H9 (cell line): ENCODE results near the gene LRRFIP1. TPM values are rescaled to one million over a fixed set of nuclear protein-coding genes. Genes with fewer than 3 reads are reported as not detected.
A peak's percentile ranks its signal among the peaks of the same experiment; 100 is the strongest.

Experiments used
- DNase-seq: peaks from one replicate; pipeline ENCODE4 v3.0.0-alpha.2; 2017
- H2AFZ ChIP-seq: one replicate; pipeline ENCODE4 v1.6.1; 2013; ENCODE audit warnings: mild to moderate bottlenecking, low read length, control low read depth, moderate library complexity
- H2AK5ac ChIP-seq: 2 replicates; pipeline ENCODE4 v1.6.1; 2013; ENCODE audit warnings: low read length, control low read depth, mixed read lengths; ENCODE audit not compliant: insufficient read length
- H2BK120ac ChIP-seq: one replicate; pipeline ENCODE4 v1.6.1; 2013; ENCODE audit warnings: low read depth, mild to moderate bottlenecking, low read length, control low read depth, inconsistent platforms; ENCODE audit not compliant: poor library complexity, severe bottlenecking
- H2BK12ac ChIP-seq: 2 replicates; pipeline ENCODE4 v1.6.1; 2013; ENCODE audit warnings: low read length, control low read depth, mixed read lengths, low read depth; ENCODE audit not compliant: insufficient read length
- H2BK15ac ChIP-seq: 2 replicates; pipeline ENCODE4 v1.6.1; 2013; ENCODE audit warnings: low read depth, low read length, control low read depth
- H2BK20ac ChIP-seq: one replicate; pipeline ENCODE4 v1.6.1; 2013; ENCODE audit warnings: low read depth, mild to moderate bottlenecking, low read length, control low read depth, inconsistent platforms; ENCODE audit not compliant: poor library complexity, severe bottlenecking
- H2BK5ac ChIP-seq: 2 replicates; pipeline ENCODE4 v1.6.1; 2013; ENCODE audit warnings: low read length, control low read depth, mixed read lengths; ENCODE audit not compliant: insufficient read length
- H3K14ac ChIP-seq: 2 replicates; pipeline ENCODE4 v1.6.1; 2013; ENCODE audit warnings: low read length, control low read depth; ENCODE audit not compliant: insufficient read depth
- H3K18ac ChIP-seq: 2 replicates; pipeline ENCODE4 v1.6.1; 2013; ENCODE audit warnings: low read depth, mild to moderate bottlenecking, mixed read lengths, low read length, control low read depth; ENCODE audit not compliant: insufficient read length
- H3K23ac ChIP-seq: 2 replicates; pipeline ENCODE4 v1.6.1; 2013; ENCODE audit warnings: low read length, control low read depth, mixed read lengths, low read depth; ENCODE audit not compliant: insufficient read length
- H3K23me2 ChIP-seq: 2 replicates; pipeline ENCODE4 v1.6.1; 2013; ENCODE audit warnings: low read depth, mild to moderate bottlenecking, mixed read lengths, low read length, control low read depth; ENCODE audit not compliant: insufficient read length, poor library complexity, severe bottlenecking
- H3K27ac ChIP-seq: 2 replicates; pipeline ENCODE4 v1.5.1; 2013; ENCODE audit warnings: low read length, control low read depth, mixed read lengths, low read depth; ENCODE audit not compliant: insufficient read length
- H3K27me3 ChIP-seq: 2 replicates; pipeline ENCODE4 v1.6.1; 2013; ENCODE audit warnings: low read length, control low read depth, inconsistent platforms; ENCODE audit not compliant: insufficient read depth
- H3K4ac ChIP-seq: 2 replicates; pipeline ENCODE4 v1.6.1; 2013; ENCODE audit warnings: low read depth, mild to moderate bottlenecking, control low read depth, inconsistent platforms, low read length, moderate library complexity
- H3K4me1 ChIP-seq: 2 replicates; pipeline ENCODE4 v1.6.1; 2013; ENCODE audit warnings: low read length, control low read depth, inconsistent platforms; ENCODE audit not compliant: insufficient read depth
- H3K4me2 ChIP-seq: 2 replicates; pipeline ENCODE4 v1.6.1; 2013; ENCODE audit warnings: low read length, control low read depth, mixed read lengths; ENCODE audit not compliant: insufficient read length, insufficient read depth
- H3K56ac ChIP-seq: 2 replicates; pipeline ENCODE4 v1.6.1; 2013; ENCODE audit warnings: low read depth, mild to moderate bottlenecking, mixed read lengths, low read length, control low read depth; ENCODE audit not compliant: insufficient read length
- H3K79me1 ChIP-seq: 2 replicates; pipeline ENCODE4 v1.6.1; 2013; ENCODE audit warnings: low read depth, mild to moderate bottlenecking, moderate library complexity, low read length, control low read depth, inconsistent platforms; ENCODE audit not compliant: insufficient read depth, poor library complexity, severe bottlenecking
- H3K79me2 ChIP-seq: 2 replicates; pipeline ENCODE4 v1.6.1; 2013; ENCODE audit warnings: low read length, control low read depth, inconsistent platforms; ENCODE audit not compliant: insufficient read depth
- H3K9ac ChIP-seq: 2 replicates; pipeline ENCODE4 v1.6.1; 2013; ENCODE audit warnings: low read length, control low read depth, mixed read lengths; ENCODE audit not compliant: insufficient read length; ENCODE audit errors: extremely low read depth
- H3K9me3 ChIP-seq: one replicate; pipeline ENCODE4 v1.6.1; 2013; ENCODE audit warnings: low read depth, low read length, inconsistent platforms; ENCODE audit not compliant: control insufficient read depth
- H3T11ph ChIP-seq: one replicate; pipeline ENCODE4 v1.6.1; 2013; ENCODE audit warnings: mild to moderate bottlenecking, low read length, control low read depth, inconsistent platforms
- H4K20me1 ChIP-seq: one replicate; pipeline ENCODE4 v1.6.1; 2013; ENCODE audit not compliant: control insufficient read depth, insufficient read length, insufficient read depth
- H4K5ac ChIP-seq: 2 replicates; pipeline ENCODE4 v1.6.1; 2013; ENCODE audit warnings: low read depth, mild to moderate bottlenecking, mixed read lengths, low read length, control low read depth; ENCODE audit not compliant: insufficient read length
- H4K8ac ChIP-seq: replicated peaks from 2 replicates; pipeline ENCODE4 v1.6.1; 2013; ENCODE audit warnings: low read length, control low read depth, mixed read lengths, low read depth; ENCODE audit not compliant: insufficient read length
- H4K91ac ChIP-seq: 2 replicates; pipeline ENCODE4 v1.6.1; 2013; ENCODE audit warnings: low read depth, mild to moderate bottlenecking, moderate library complexity, mixed read lengths, low read length, control low read depth; ENCODE audit not compliant: insufficient read length
- H3K27ac Mint-ChIP-seq, 3 experiments: 2 replicates in 2 of 3; 3 replicates in 1 of 3; pipeline ENCODE4 v1.8.0; 2020 to 2021; ENCODE audit warnings: mixed read lengths in 3 of 3, mild to moderate bottlenecking in 1 of 3, moderate library complexity in 1 of 3
- H3K27me3 Mint-ChIP-seq: 2 replicates; pipeline ENCODE4 v1.8.0; 2021; ENCODE audit warnings: low read depth, mild to moderate bottlenecking, moderate library complexity, mixed read lengths
- H3K36me3 Mint-ChIP-seq, 3 experiments: 2 replicates in 2 of 3; 3 replicates in 1 of 3; pipeline ENCODE4 v1.8.0; 2020 to 2021; ENCODE audit warnings: low read depth in 3 of 3, mixed read lengths in 3 of 3; ENCODE audit not compliant: insufficient read depth in 1 of 3
- H3K4me1 Mint-ChIP-seq, 2 experiments: 2 replicates each; pipeline ENCODE4 v1.8.0; 2020; ENCODE audit warnings: mixed read lengths in 2 of 2
- H3K4me3 Mint-ChIP-seq, 2 experiments: 2 replicates in 1 of 2; 3 replicates in 1 of 2; pipeline ENCODE4 v1.8.0; 2020 to 2021; ENCODE audit warnings: mild to moderate bottlenecking in 2 of 2, mixed read lengths in 2 of 2, moderate library complexity in 1 of 2
- H3K9me3 Mint-ChIP-seq, 2 experiments: 2 replicates in 1 of 2; 3 replicates in 1 of 2; pipeline ENCODE4 v1.8.0; 2020; ENCODE audit warnings: mild to moderate bottlenecking in 2 of 2, mixed read lengths in 2 of 2, moderate library complexity in 1 of 2
- CTCF ChIP-seq: fragments of 200-600 bp; sonication (generic); conservative IDR thresholded peaks from 3 replicates; pipeline ENCODE4 v1.8.0; 2021; ENCODE audit warnings: antibody characterized with exemption, mild to moderate bottlenecking
- WGBS: extraction: QIAGEN DNeasy Blood & Tissue Kit; methylation state at CpG from one replicate; pipeline ENCODE4 v1.1.7; 2013; ENCODE audit warnings: missing lambda C conversion rate, low lambda C conversion rate, mixed read lengths; ENCODE audit not compliant: insufficient read length; ENCODE audit errors: extremely low coverage; 5-methylcytosine and 5-hydroxymethylcytosine counted together
- total RNA-seq: library from RNA; stranded (reverse); gene quantifications from 2 replicates; pipeline ENCODE4 v1.2.1, GENCODE V29; 2021

Gene LRRFIP1
- total RNA-seq, 1 experiment from 2014 or later, result 38.5 TPM

GRCh38 chr2:237648016-237648381 lies 20.6 kb downstream of the LRRFIP1 start:
- peaks cover 16 to 21% (median 19%) of the 10 kb centered on the region in 3 experiments for H3K36me3 Mint-ChIP-seq

More at GRCh38 chr2:237648016-237648381, 20.6 kb downstream of the LRRFIP1 start:
- DNase-seq, result no peak
- no peak for TF ChIP-seq CTCF
- no peak overlapping the region for H2BK5ac ChIP-seq
- H3K4me1 ChIP-seq, result no peaks in the 10 kb centered on the region
- no peak overlapping the region for H2BK20ac ChIP-seq
- Mint-ChIP-seq H3K4me3 (no peak overlapping the region), H3K9me3 (peaks cover 2 to 13% of the 10 kb centered on the region in 2 experiments; a peak in 4 of 5 replicates), H3K27ac (peak overlapping the region in 1 of 3 experiments; percentile 90; a peak in 1 of 7 replicates), H3K27me3 (no peaks in the 10 kb centered on the region; the same call in 1 of the 2 replicates), H3K4me1 (0 out of 4 replicates have a peak, but pooled peaks cover 0 to 2% of the 10 kb centered on the region in 2 experiments)
- H4K20me1 ChIP-seq, result no peaks in the 10 kb centered on the region
- H2AK5ac ChIP-seq, result no peak overlapping the region
- no peak overlapping the region for H2BK15ac ChIP-seq
- H4K5ac ChIP-seq, result no peak overlapping the region
- WGBS, result no CpG with 5 or more reads among the region's 9 CpGs
- H3K23ac ChIP-seq, result no peak overlapping the region
- no peak overlapping the region for H2BK12ac ChIP-seq
- H3K4me2 ChIP-seq, result no peak overlapping the region
- peaks cover 4% of the 10 kb centered on the region for H3K79me1 ChIP-seq
- H3K9ac ChIP-seq, result no peak overlapping the region
- H3K4ac ChIP-seq, result no peak overlapping the region
- no peak overlapping the region for H3K56ac ChIP-seq
- no peak overlapping the region for H3K14ac ChIP-seq
- H4K91ac ChIP-seq, result no peak overlapping the region
- no peaks in the 10 kb centered on the region for H3K9me3 ChIP-seq
- no peaks in the 10 kb centered on the region for H3K27me3 ChIP-seq
- no peak overlapping the region for H4K8ac ChIP-seq
- no peak overlapping the region for H3K27ac ChIP-seq
- peaks cover 1% of the 10 kb centered on the region; the same call in 1 of the 2 replicates for H3K79me2 ChIP-seq
- no peak overlapping the region for H2AFZ ChIP-seq
- no peaks in the 10 kb centered on the region for H3K23me2 ChIP-seq
- no peak overlapping the region for H3K18ac ChIP-seq
- no peak overlapping the region for H2BK120ac ChIP-seq
- H3T11ph ChIP-seq, result no peak overlapping the region
